Heart left ventricle (tissue), 13 donors: ENCODE data around the gene PARD6G.

Experiments
- CTCF ChIP-seq, 12 donors: fragments of 200-600 bp; sonication (generic) in 4 of 12; IDR thresholded peaks; one replicate each; pipeline versions ENCODE4 v1.5.0 to v1.8.0; 2018 to 2022; ENCODE audit warnings: antibody characterized with exemption in 12 of 12, mild to moderate bottlenecking in 5 of 12
- POLR2A ChIP-seq, 2 donors: fragments of 450-650 bp; IDR thresholded peaks; one replicate each; pipeline ENCODE4 v1.6.1; 2017; ENCODE audit warnings: antibody characterized with exemption in 2 of 2, mild to moderate bottlenecking in 2 of 2, moderate library complexity in 2 of 2
- donor health status: ischemic (EF 13 %, LVEDD 7.1; RV severe dilation, severe dysfunction).
- donor health status: DM: no; HTN: yes; CAD: no.
- donor health status: DM: no; HTN: no; CAD: no.
- donor health status: ischemic (EF 25% LVEDD 6.9; RV normal size, moderate dysfunction).
- donor health status: ischemic (EF 25% LVEDD 5.7; RV mildly dilated, moderate dysfunction).
- donor health status: ischemic (EF 35%, LVEDD 5.7; RV mildly dilated, moderate dysfunction).
- donor health status: nonischemic (EF 11% LVEDD 7.7; RV severe dilation, severe dysfunction).
- donor health status: DM: yes; HTN: yes; CAD: no.
- donor health status: PGD.
- donor health status: ischemic (EF 29% LVEDD 5.4; RV normal size, mild dysfunction).
- donor health status: nonischemic (EF 23%, LVEDD 6.1; RV moderate dilation, normal function).

GRCh38 chr18:80233899-80234298 lies 13.4 kb downstream of the PARD6G start:
- TF ChIP-seq POLR2A (IDR thresholded peaks at IDR 0.05) (no peak), CTCF (IDR thresholded peaks at IDR 0.05) (no peak)
